Breast epithelium (tissue), 4 donors: ENCODE measurements around the gene CCDC38. TPM values are rescaled to one million over a fixed set of nuclear protein-coding genes. Genes with fewer than 3 reads are reported as not detected.
"Not testable (repeated sequence)": the region's sequence is repeated elsewhere in the genome, so short reads cannot be mapped to it uniquely, and the experiment has no call there.

ENCODE experiments used
- DNase-seq, 2 donors: peaks; one replicate each; pipeline ENCODE4 v3.0.0-alpha.2; 2019; ENCODE audit warnings: low spot score in 2 of 2
- H3K27ac ChIP-seq, 2 donors: fragments of 200-600 bp; sonication (generic) in 1 of 2; one replicate each; pipeline ENCODE4 v1.5.1; 2016 to 2019; ENCODE audit warnings: mild to moderate bottlenecking in 1 of 2
- H3K27me3 ChIP-seq, 2 donors: fragments of 200-600 bp; sonication (generic) in 1 of 2; one replicate each; pipeline versions ENCODE4 v1.5.1 to v1.6.0; 2017 to 2019; ENCODE audit warnings: control low read depth in 1 of 2, mild to moderate bottlenecking in 1 of 2
- H3K36me3 ChIP-seq: fragments of 200-600 bp; one replicate; pipeline ENCODE4 v1.5.1; 2019
- H3K4me1 ChIP-seq, 2 donors: fragments of 200-600 bp; sonication (generic); one replicate each; pipeline ENCODE4 v1.5.1; 2016 to 2019; ENCODE audit warnings: control low read depth in 1 of 2
- H3K4me3 ChIP-seq, 3 donors: fragments of 200-600 bp; sonication (generic); 1 replicate in 2 of 3; 2 replicates in 1 of 3; pipeline ENCODE4 v1.5.1; 2016 to 2019; ENCODE audit warnings: mild to moderate bottlenecking in 3 of 3, moderate library complexity in 2 of 3
- H3K9me3 ChIP-seq, 2 donors: fragments of 200-600 bp; sonication (generic) in 1 of 2; one replicate each; pipeline ENCODE4 v1.5.1; 2016 to 2019; ENCODE audit warnings: control low read depth in 1 of 2
- CTCF ChIP-seq, 3 donors: fragments of 450-650 bp; IDR thresholded peaks; one replicate each; pipeline ENCODE4 v1.5.1; 2016 to 2017; ENCODE audit warnings: antibody characterized with exemption in 3 of 3, mild to moderate bottlenecking in 3 of 3, moderate library complexity in 3 of 3
- POLR2A ChIP-seq: fragments of 450-650 bp; IDR thresholded peaks from one replicate; pipeline ENCODE4 v1.6.1; 2016; ENCODE audit warnings: antibody characterized with exemption, mild to moderate bottlenecking, moderate library complexity
- POLR2AphosphoS5 ChIP-seq, 3 donors: sonication (generic); formaldehyde crosslinking; IDR thresholded peaks; one replicate each; pipeline ENCODE4 v1.6.1; 2017; ENCODE audit warnings: antibody characterized with exemption in 3 of 3
- intact Hi-C: fragments of 100-400 bp; cut with DNase I; formaldehyde crosslinking; loops from one replicate; pipeline ENCODE4 v1.15.1; 2023; ENCODE audit warnings: low total_unique reads
- total RNA-seq, 3 donors: library from RNA; depleted of rRNA; stranded (reverse); fragments of >200 nt; gene quantifications; one replicate each; pipeline ENCODE4 v1.1.0, GENCODE V29; 2016

Gene CCDC38
- total RNA-seq, 3 donors from 2014 or later: 0.73 TPM; not detected in 2

- intact Hi-C loops: no loop called here
- Histone ChIP-seq H3K9me3 (no peaks in the 10 kb centered on the region), H3K27me3 (no peaks in the 10 kb centered on the region), H3K4me3 (no peak overlapping the region), H3K4me1 (no peaks in the 10 kb centered on the region), H3K36me3 (no peaks in the 10 kb centered on the region), H3K27ac (no peak overlapping the region)
- TF ChIP-seq POLR2A: no peak
- no peak for TF ChIP-seq POLR2AphosphoS5 (IDR thresholded peaks at IDR 0.05)
- TF ChIP-seq CTCF (IDR thresholded peaks at IDR 0.05): no peak
- no peak for DNase-seq
Observed at GRCh38 chr12:95851606-95852005, 90.8 kb downstream of the CCDC38 start.

- Histone ChIP-seq H3K4me1 (no peaks in the 10 kb centered on the region), H3K9me3 (no peaks in the 10 kb centered on the region), H3K4me3 (no peak overlapping the region), H3K36me3 (no peaks in the 10 kb centered on the region), H3K27me3 (no peaks in the 10 kb centered on the region), H3K27ac (no peak overlapping the region)
- peak in 1 of 3 donors; percentile 16 for TF ChIP-seq CTCF (IDR thresholded peaks at IDR 0.05)
- no peak for TF ChIP-seq POLR2A
- no peak for DNase-seq
- intact Hi-C loops: loop anchor here (10.0 kb wide), 1 partner anchor 734 kb away; no protein-coding TSS in a partner anchor
Observed at GRCh38 chr12:95848575-95849388, 93.6 kb downstream of the CCDC38 start.

GRCh38 chr12:95842426-95842825, 100.0 kb downstream of the CCDC38 start:
- H3K27me3 ChIP-seq, H3K36me3 ChIP-seq, DNase-seq, H3K4me1 ChIP-seq, H3K27ac ChIP-seq, H3K9me3 ChIP-seq, H3K4me3 ChIP-seq: not testable (repeated sequence)
- intact Hi-C loops: loop anchor here (10.0 kb wide), 1 partner anchor 728 kb away; no protein-coding TSS in a partner anchor

GRCh38 chr12:95838125-95838524, 104.3 kb downstream of the CCDC38 start:
- peak in 1 of 2 donors; percentile 41 for DNase-seq

GRCh38 chr12:95837240-95838038, 105.0 kb downstream of the CCDC38 start:
- Histone ChIP-seq H3K4me3 (no peak overlapping the region), H3K27me3 (no peaks in the 10 kb centered on the region), H3K36me3 (no peaks in the 10 kb centered on the region), H3K9me3 (no peaks in the 10 kb centered on the region), H3K4me1 (peaks cover 0 to 10% of the 10 kb centered on the region in 2 donors), H3K27ac (peak overlapping the region; percentile 53 to 74)
- intact Hi-C loops: no loop called here
- no peak for DNase-seq
- TF ChIP-seq CTCF (IDR thresholded peaks at IDR 0.05) (no peak), POLR2AphosphoS5 (IDR thresholded peaks at IDR 0.05) (no peak), POLR2A (no peak)

More at GRCh38 chr12:95838125-95838524, 104.3 kb downstream of the CCDC38 start:
- intact Hi-C loops: no loop called here
- peaks cover 0 to 10% of the 10 kb centered on the region in 2 donors for H3K4me1 ChIP-seq
- H3K27me3 ChIP-seq: no peaks in the 10 kb centered on the region
- H3K9me3 ChIP-seq: no peaks in the 10 kb centered on the region
- TF ChIP-seq POLR2A: no peak
- no peak for TF ChIP-seq CTCF (IDR thresholded peaks at IDR 0.05)
- no peak for TF ChIP-seq POLR2AphosphoS5 (IDR thresholded peaks at IDR 0.05)
- H3K4me3 ChIP-seq: peak overlapping the region in 1 of 3 donors; percentile 27
- no peaks in the 10 kb centered on the region for H3K36me3 ChIP-seq
- peak overlapping the region; percentile 53 to 74 for H3K27ac ChIP-seq
